ENCODE data around the gene CAP1. TPM values are rescaled to one million over a fixed set of nuclear protein-coding genes. Genes with fewer than 3 reads are reported as not detected.

CAP1 gene
- polyA plus RNA-seq, 4 donors: 186 to 224 (median 191) TPM

Other genes starting within 250 kb of the CAP1 start
- gene TRIT1, start 157.2 kb upstream of the CAP1 start, polyA plus RNA-seq: 10 to 100 TPM in 2 of 4 donors, 1 to 10 TPM in 2; 4.3 to 23.6 (median 9.3) TPM
- 1 to 10 TPM; 3.5 to 9.0 (median 6.1) TPM for gene MYCL, start 138.8 kb upstream of the CAP1 start, polyA plus RNA-seq
- gene MFSD2A, start 85.6 kb upstream of the CAP1 start, polyA plus RNA-seq: 10 to 100 TPM; 14.3 to 57.5 (median 31.7) TPM
- gene PPT1, start 56.5 kb downstream of the CAP1 start, polyA plus RNA-seq: 10 to 100 TPM in 2 of 4 donors, 1 to 10 TPM in 2; 5.1 to 71.7 (median 23.0) TPM
- 10 to 100 TPM in 1 of 4 donors, 1 to 10 TPM in 3; 3.2 to 19.0 (median 4.1) TPM for gene RLF, start 120.7 kb downstream of the CAP1 start, polyA plus RNA-seq
- gene TMCO2, start 207.2 kb downstream of the CAP1 start, polyA plus RNA-seq: not detected
- gene ZMPSTE24, start 217.5 kb downstream of the CAP1 start, polyA plus RNA-seq: 10 to 100 TPM in 3 of 4 donors, 1 to 10 TPM in 1; 9.8 to 45.0 (median 22.2) TPM